ENCODE results near the gene PRKCSH. TPM values are rescaled to one million over a fixed set of nuclear protein-coding genes. Genes with fewer than 3 reads are reported as not detected.
"Not testable (repeated sequence)": the region's sequence is repeated elsewhere in the genome, so short reads cannot be mapped to it uniquely, and the experiment has no call there.

The PRKCSH gene
- total RNA-seq, 2 experiments from 2014 or later = 95.6 to 271 TPM

- no peaks in the 10 kb centered on the region for H3K79me2 ChIP-seq (ENCODE audit: insufficient read depth, low read depth, low read length)
- no peak overlapping the region for H3K27ac ChIP-seq (ENCODE audit: low read depth, low read length, poor library complexity, severe bottlenecking)
- intact Hi-C loops (cut with micrococcal nuclease; ENCODE audit: unreplicated experiment) = no loop called here
- ChIA-PET CTCF (ENCODE audit: unreplicated experiment) (no interaction called here), POLR2A (no interaction called here)
- H3K36me3 ChIP-seq (ENCODE audit: insufficient read depth, low read length) = no peaks in the 10 kb centered on the region
- H3K4me3 ChIP-seq (ENCODE audit: low read depth, low read length, poor library complexity, severe bottlenecking) = no peak overlapping the region
- TF ChIP-seq CTCF (conservative IDR thresholded peaks at IDR 0.05; ENCODE audit: low read length) = no peak
- TF ChIP-seq EZH2phosphoT487 (IDR thresholded peaks at IDR 0.05; ENCODE audit: borderline replicate concordance, low read depth, low read length) = no peak
- peaks cover 4% of the 10 kb centered on the region for H3K4me1 ChIP-seq (ENCODE audit: insufficient read depth, low read length, poor library complexity, severe bottlenecking)
- no TSS peak for BruUV-seq (replicated peaks)
- H3K4me2 ChIP-seq (ENCODE audit: low read length) = no peak overlapping the region
- no peaks in the 10 kb centered on the region for H4K20me1 ChIP-seq (ENCODE audit: insufficient read depth, low read length)
- H3K9me3 ChIP-seq (ENCODE audit: low read length) = no peaks in the 10 kb centered on the region
- no peak for DNase-seq (ENCODE audit: low spot score)
- no peak overlapping the region for H2AFZ ChIP-seq (ENCODE audit: low read length)
- H3K9me2 ChIP-seq (ENCODE audit: insufficient read depth, low read length) = no peaks in the 10 kb centered on the region
These were observed 21.7 kb downstream of the PRKCSH start for GRCh38 chr19:11457115-11457514.

- intact Hi-C loops (cut with micrococcal nuclease; ENCODE audit: unreplicated experiment) = no loop called here
- Histone ChIP-seq H4K20me1 (ENCODE audit: insufficient read depth, low read length) (no peaks in the 10 kb centered on the region), H3K4me1 (ENCODE audit: insufficient read depth, low read length, poor library complexity, severe bottlenecking) (no peaks in the 10 kb centered on the region), H3K27ac (ENCODE audit: low read depth, low read length, poor library complexity, severe bottlenecking) (no peak overlapping the region), H3K4me3 (ENCODE audit: low read depth, low read length, poor library complexity, severe bottlenecking) (no peak overlapping the region), H3K9me2 (ENCODE audit: insufficient read depth, low read length) (no peaks in the 10 kb centered on the region), H2AFZ (ENCODE audit: low read length) (no peak overlapping the region), H3K79me2 (ENCODE audit: insufficient read depth, low read depth, low read length) (no peaks in the 10 kb centered on the region), H3K4me2 (ENCODE audit: low read length) (no peak overlapping the region), H3K36me3 (ENCODE audit: insufficient read depth, low read length) (no peaks in the 10 kb centered on the region), H3K9me3 (ENCODE audit: low read length) (no peaks in the 10 kb centered on the region)
- CTCF ChIA-PET (ENCODE audit: unreplicated experiment) = no interaction called here
- POLR2A ChIA-PET = no interaction called here
- BruUV-seq (replicated peaks) = no TSS peak
- DNase-seq (ENCODE audit: low spot score) = no peak
- TF ChIP-seq EZH2phosphoT487 (IDR thresholded peaks at IDR 0.05; ENCODE audit: borderline replicate concordance, low read depth, low read length) = no peak
- no peak for TF ChIP-seq CTCF (conservative IDR thresholded peaks at IDR 0.05; ENCODE audit: low read length)
These were observed 22.4 kb downstream of the PRKCSH start for GRCh38 chr19:11457831-11458230.

- Histone ChIP-seq H3K79me2 (ENCODE audit: insufficient read depth, low read depth, low read length) (no peaks in the 10 kb centered on the region), H3K4me2 (ENCODE audit: low read length) (no peak overlapping the region), H3K9me3 (ENCODE audit: low read length) (no peaks in the 10 kb centered on the region), H4K20me1 (ENCODE audit: insufficient read depth, low read length) (no peaks in the 10 kb centered on the region), H3K36me3 (ENCODE audit: insufficient read depth, low read length) (no peaks in the 10 kb centered on the region), H3K27ac (ENCODE audit: low read depth, low read length, poor library complexity, severe bottlenecking) (no peak overlapping the region), H3K9me2 (ENCODE audit: insufficient read depth, low read length) (no peaks in the 10 kb centered on the region), H3K4me1 (ENCODE audit: insufficient read depth, low read length, poor library complexity, severe bottlenecking) (no peaks in the 10 kb centered on the region), H3K4me3 (ENCODE audit: low read depth, low read length, poor library complexity, severe bottlenecking) (no peak overlapping the region), H2AFZ (ENCODE audit: low read length) (no peak overlapping the region)
- BruUV-seq (replicated peaks) = no TSS peak
- intact Hi-C loops (cut with micrococcal nuclease; ENCODE audit: unreplicated experiment) = no loop called here
- TF ChIP-seq CTCF (conservative IDR thresholded peaks at IDR 0.05; ENCODE audit: low read length) (no peak), EZH2phosphoT487 (IDR thresholded peaks at IDR 0.05; ENCODE audit: borderline replicate concordance, low read depth, low read length) (no peak)
- ChIA-PET POLR2A (interaction anchor here (0.7 kb wide), 1 partner anchor 59 kb away, joined by 3 read pairs; no protein-coding TSS in a partner anchor), CTCF (ENCODE audit: unreplicated experiment) (no interaction called here)
- DNase-seq (ENCODE audit: low spot score) = no peak
These were observed 22.9 kb downstream of the PRKCSH start for GRCh38 chr19:11458236-11458900.

- H3K4me1 ChIP-seq (ENCODE audit: insufficient read depth, low read length, poor library complexity, severe bottlenecking); H3K4me2 ChIP-seq (ENCODE audit: low read length); H3K27ac ChIP-seq (ENCODE audit: low read depth, low read length, poor library complexity, severe bottlenecking); H3K4me3 ChIP-seq (ENCODE audit: low read depth, low read length, poor library complexity, severe bottlenecking); intact Hi-C loops (cut with micrococcal nuclease; ENCODE audit: unreplicated experiment); BruUV-seq (replicated peaks); H2AFZ ChIP-seq (ENCODE audit: low read length); H3K9me3 ChIP-seq (ENCODE audit: low read length); H4K20me1 ChIP-seq (ENCODE audit: insufficient read depth, low read length); H3K36me3 ChIP-seq (ENCODE audit: insufficient read depth, low read length); DNase-seq (ENCODE audit: low spot score); CTCF ChIA-PET (ENCODE audit: unreplicated experiment); H3K9me2 ChIP-seq (ENCODE audit: insufficient read depth, low read length); H3K79me2 ChIP-seq (ENCODE audit: insufficient read depth, low read depth, low read length): not testable (repeated sequence)
- POLR2A ChIA-PET = interaction anchor here (0.7 kb wide), 1 partner anchor 59 kb away, joined by 3 read pairs; no protein-coding TSS in a partner anchor
These were observed 23.5 kb downstream of the PRKCSH start for GRCh38 chr19:11458912-11459311.
